GM18508 (cell line): ENCODE results near the gene ANKRD55.
A peak's percentile ranks its signal among the peaks of the same experiment; 100 is the strongest.
"Not testable (repeated sequence)": the region's sequence is repeated elsewhere in the genome, so short reads cannot be mapped to it uniquely, and the experiment has no call there.

Experiments used
- ATAC-seq: cut with Tn5 transposase; IDR thresholded peaks from one replicate; pipeline ENCODE4 v1.9.1; 2021; ENCODE audit warnings: moderate number of reproducible peaks; ENCODE audit not compliant: insufficient read depth, unreplicated experiment

The ANKRD55 gene

GRCh38 chr5:56115589-56115988, 117.5 kb downstream of the ANKRD55 start:
- ATAC-seq, result no peak

DNA sequence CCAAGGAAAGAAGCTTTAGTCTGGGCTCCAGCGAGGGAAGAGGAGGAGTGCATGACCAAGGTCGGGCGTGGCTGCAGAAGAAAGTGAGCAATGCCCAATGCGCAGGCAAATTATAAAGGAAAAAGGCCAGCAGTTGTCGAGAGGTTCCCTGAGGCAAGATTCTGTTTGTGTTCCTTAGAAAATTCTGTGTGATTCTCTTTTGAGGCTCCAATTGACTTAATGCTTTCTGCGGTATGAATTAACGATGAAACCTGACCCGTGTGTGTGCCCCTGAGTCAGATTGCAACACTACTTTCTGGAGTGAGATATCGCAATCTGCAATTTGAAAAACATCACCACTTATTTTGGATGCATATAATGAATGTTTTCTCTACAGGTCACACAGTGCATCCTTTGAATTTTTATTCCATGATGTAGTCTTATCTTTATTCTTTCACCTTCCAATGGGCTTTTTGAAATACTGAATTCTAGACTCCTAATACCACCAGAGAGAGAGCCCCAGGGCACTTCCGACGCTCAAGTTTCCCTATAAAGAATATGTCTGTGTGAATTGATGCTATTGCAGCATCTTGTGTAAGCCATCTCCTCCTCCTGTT, 120.5 kb downstream of the ANKRD55 start:
- no peak for ATAC-seq

DNA sequence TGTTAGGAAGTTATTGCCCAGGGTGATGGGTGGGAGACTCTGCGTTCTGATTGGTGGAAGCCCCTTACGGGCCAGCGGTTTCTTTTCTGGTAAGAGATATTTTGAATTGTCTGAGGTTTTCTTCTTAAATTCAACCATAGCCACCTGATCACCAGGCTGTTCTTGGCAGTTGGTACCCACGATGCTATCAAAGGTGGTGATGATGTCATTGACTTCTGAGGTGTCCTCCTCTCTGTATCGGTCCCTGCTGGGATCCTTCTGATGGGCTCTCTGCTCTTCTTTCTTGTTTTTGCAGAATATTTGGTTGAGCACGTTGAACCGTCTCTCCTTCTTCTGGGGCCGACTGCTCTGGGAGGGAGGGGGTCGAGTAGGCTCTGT, 121.7 kb downstream of the ANKRD55 start:
- no peak for ATAC-seq

DNA sequence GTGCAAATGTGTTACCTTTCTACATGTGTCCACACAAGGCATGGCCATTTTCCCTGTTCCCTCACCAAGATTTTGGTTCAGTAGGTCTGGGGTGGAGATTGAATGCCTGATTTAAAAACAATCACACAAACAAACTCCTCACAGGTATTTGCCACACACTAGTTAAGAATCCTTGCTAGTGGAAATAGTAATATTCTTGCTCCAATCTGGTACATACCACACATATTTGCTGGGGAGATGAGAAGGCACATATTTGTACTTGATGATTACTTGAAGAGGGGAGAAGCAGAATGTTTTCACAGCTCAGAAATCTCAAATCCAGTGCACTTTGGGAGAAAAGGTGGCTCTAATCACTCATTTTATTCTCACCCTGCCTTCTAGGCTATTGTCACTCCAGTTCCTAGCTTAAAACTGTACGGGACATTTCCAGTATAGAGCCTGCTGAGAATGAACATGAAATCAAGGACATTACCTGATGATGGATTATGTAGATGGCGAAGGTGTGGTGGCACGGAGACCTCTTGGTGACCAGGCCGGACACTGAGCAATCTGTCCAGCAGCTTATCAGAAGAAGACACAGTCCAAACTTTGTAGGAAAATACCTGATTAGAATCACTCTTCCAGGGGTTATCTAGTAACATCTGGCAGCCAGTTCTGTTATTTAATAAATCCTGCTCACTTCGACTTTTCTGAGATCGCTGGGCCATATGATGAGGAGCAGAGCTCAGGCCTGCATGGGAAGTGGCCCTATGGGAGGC, 122.3 kb downstream of the ANKRD55 start:
- ATAC-seq, result no peak

DNA sequence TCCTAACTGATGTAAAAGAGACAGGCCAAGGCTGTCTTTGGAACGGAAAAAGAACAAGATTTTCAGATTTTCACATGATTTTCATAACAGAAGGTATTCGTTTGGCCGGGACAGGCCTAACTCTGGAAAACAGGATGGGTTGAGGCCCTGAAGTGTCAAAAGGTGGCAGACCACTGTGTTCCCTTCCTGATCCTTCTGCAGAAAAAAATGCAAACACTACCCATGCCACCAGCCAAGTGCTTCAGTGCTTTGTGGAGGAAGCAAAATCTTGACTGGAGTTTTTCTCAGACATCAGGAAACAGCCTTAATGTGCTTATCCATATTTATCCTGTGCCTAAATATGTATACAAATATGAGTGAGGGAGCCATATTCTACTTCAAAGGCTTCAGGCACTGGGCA, 124.9 kb downstream of the ANKRD55 start:
- no peak for ATAC-seq

GRCh38 chr5:56106837-56107236, 126.3 kb downstream of the ANKRD55 start:
- ATAC-seq, result no peak

GRCh38 chr5:56105511-56106291, 127.4 kb downstream of the ANKRD55 start:
- ATAC-seq, result no peak

DNA sequence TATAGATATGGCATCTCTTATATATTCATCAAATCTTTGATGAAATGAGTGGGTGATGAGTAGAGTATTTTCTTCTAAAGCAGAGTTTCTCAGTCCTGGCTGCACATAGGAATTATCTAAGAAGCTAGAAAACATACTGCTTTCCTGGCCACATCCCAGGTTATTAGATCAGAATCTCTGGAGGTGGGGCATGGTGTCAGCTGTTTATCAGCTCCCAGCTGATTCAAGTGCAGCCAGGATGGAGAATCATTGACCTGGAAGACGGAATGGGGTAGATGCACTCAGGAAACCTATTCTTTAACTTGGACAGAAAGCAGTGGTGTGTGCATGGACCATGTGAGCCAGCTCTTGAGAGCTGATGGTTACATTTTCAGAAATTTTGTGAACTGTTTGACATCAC, 130.2 kb downstream of the ANKRD55 start:
- no peak for ATAC-seq

GRCh38 chr5:56102207-56102606, 130.9 kb downstream of the ANKRD55 start:
- ATAC-seq, result not testable (repeated sequence)

GRCh38 chr5:56101180-56101579, 131.9 kb downstream of the ANKRD55 start:
- no peak for ATAC-seq

DNA sequence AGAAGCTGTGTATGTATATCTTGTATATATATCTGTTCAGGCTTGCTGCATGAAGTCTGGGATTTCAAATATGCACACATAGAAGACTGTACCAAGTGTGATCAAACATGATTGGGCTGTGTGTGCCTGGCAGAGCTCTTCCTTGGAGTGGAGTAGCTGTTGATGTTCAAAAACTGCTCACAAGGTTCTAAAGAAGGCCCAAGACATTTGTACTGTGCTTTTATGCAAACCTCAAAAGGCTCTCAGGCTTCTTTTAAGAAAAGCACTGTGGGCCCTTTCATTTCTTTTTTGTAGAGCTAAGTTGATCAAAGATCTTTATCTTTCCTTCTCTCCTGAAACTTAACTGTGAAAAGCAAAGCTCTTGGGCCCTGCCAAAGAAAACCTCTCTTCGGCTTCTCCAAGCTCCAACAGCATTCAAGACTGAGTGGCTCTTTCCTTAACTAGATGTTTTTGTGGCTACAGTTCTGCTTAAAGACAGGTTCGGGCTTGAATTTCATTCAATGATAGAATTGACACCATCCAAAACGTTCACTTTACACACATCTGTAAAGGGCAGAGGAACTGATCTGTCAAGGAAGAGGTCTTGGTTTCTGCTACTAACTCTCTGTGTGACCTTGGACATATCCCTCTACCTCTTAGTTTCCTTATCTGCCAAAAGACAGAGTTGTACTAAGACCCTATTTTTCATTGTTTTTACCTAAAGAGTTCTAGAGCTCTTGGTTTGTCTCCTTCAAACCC, 132.5 kb downstream of the ANKRD55 start:
- ATAC-seq, result no peak

- ATAC-seq, result no peak
Observed at GRCh38 chr5:56099346-56099745, 133.8 kb downstream of the ANKRD55 start.

GRCh38 chr5:56097055-56097454, 136.1 kb downstream of the ANKRD55 start:
- ATAC-seq, result no peak

DNA sequence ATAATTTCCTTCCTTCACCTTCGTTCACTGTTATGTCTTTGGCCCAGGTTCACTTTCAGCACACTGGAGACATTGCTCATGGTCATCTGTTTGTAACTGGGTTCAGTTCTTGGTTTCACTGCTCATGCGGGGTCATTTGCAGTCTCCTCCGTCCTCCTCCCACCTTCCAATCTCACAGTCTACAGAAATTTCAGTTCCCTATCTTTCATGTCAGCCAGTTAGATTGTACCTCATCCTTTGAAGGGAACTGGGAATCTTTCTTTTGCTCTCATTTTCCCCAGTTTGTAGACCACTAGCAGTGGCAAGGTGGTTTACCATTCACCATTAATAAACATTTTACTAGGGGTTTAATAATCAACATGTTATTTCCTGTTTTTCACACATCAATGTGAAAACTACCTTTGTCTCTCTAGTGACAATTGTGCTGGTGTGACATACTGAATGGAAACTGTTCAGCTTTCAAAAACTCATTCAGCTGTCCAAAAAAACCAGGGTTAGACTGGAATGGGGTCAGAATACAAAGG, 137.5 kb downstream of the ANKRD55 start:
- ATAC-seq, result peak; percentile 69

DNA sequence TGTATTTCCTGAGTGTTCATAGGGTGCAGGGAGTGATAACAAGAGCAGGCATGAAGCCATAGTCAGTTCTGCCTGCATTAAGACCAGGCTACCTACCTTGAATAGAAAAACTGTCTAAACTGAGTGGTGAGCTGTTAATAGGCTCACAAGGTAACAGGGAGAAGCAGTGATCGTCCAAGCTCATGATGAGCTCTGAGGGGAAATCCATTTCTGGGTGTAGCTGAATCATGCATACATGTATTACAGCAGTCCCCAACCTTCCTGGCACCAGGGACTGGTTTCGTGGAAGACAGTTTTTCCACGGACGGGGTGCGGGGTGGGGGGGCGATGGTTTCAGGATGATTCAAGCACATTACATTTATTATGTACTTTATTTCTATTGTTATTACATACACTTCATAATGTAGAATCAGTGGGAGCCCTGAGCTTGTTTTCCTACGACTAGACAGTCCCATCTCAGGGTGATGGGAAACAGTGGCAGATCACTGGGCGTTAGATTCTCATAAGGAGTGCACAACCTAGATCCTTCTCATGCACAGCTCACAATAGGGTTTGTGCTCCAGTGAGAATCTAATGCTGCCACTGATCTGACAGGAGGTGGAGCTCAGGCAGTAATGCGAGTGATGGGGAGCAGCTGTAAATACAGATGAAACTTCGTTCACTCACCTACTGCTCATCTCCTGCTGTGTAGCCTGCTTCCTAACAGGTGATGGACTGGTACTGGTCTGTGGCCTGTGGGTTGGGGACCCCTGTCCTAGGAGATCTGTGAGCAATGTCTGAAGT, 138.4 kb downstream of the ANKRD55 start:
- ATAC-seq, result no peak

DNA sequence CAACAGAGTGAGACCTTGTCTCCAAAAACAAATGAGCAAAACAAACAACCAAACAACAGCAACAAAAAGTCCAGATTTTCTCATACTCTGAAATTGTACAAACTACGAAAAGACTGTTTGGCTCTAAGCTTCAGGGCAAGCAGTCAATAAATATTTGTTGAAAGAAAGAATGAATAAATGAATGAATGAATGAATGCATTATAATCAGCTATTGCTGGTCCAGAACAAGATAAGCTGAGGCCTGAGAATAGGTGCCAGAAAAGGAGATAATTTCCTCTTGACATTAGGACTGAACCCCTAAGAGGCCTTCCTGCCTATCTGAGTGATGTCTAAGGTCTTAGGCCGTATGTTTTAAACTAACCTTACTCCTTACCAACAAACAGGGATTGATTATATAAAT, 139.2 kb downstream of the ANKRD55 start:
- ATAC-seq, result no peak

DNA sequence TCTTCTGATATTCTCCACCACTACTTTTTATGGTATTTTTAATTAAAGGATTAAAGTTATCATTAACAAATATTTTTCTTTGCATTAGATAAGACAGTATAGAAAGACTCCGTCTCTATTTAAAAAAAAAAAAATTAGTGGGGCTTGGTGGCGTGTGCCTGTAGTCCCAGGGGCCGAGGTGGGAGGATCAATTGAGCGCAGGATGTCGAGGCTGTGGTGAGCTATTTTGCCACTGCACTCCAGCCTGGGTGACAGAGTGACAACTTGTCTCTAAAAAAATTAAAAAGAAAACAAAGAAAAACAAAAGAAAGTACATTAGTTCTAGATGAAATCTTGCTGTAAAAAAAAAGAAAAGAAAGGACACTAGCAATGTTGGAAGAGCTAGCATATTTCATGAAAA, 141.0 kb downstream of the ANKRD55 start:
- ATAC-seq, result no peak

GRCh38 chr5:56091664-56092063, 141.5 kb downstream of the ANKRD55 start:
- ATAC-seq, result no peak

DNA sequence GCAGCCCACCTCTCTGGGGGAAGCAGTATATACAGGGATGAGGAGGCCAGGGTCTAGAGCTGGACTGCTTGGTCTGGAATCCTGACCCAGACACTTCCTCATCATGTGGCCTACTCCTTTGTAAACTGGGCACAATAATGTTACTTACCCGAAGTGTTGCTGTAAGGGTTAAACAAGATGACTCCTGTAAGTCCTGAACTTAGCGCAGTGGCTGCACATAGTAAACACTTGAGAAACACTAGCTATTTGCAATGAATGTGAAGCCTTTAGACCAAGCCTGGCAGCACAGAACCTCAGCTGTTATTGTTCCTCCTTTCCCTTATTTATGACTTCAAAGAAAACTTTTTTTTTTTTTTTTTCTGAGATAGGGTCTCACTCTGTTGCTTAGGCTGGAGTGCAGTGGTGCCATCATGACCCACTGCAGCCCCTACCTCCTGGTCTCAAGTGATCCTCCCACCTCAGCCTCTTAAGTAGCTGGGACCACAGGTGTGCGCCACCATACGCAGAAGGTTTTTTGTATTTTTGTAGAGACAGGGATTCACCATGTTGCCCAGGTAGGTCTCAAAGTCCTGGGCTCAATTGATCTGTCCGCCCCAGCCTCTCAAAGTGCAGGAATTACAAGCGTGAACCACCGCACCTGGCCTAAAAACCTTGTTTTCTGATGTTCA, 142.2 kb downstream of the ANKRD55 start:
- no peak for ATAC-seq
